Embryonic facial prominence (tissue), 1 donor: Measurements from ENCODE around the gene EVI5.
"Not testable (repeated sequence)": the region's sequence is repeated elsewhere in the genome, so short reads cannot be mapped to it uniquely, and the experiment has no call there.

Experiments used
- DNase-seq: peaks from one replicate; pipeline ENCODE4 v3.0.0-alpha.2; 2016; ENCODE audit errors: extremely low spot score

EVI5 gene

DNA sequence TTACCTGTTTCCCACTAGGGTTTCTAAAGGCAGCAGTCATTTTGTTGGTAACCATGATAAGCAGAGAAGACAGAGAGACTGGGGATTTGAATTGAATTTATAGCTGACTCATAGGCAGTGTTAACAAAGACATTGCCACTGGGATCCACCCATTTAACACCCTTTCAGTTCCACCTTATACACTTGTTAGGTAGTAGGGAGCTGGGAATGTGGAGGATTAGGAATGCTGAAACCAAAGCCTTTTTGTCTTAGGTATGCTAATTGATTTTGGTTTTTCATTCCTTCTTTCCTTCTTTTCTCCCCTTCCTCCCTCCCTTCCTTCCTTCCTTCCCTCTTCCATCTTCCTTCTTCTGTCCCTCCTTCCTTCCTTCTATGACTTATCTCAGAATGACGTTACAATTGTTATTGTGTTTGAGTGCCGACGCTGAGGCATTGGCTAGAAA is 7.5 kb upstream of the EVI5 start:
- no peak for DNase-seq

DNA sequence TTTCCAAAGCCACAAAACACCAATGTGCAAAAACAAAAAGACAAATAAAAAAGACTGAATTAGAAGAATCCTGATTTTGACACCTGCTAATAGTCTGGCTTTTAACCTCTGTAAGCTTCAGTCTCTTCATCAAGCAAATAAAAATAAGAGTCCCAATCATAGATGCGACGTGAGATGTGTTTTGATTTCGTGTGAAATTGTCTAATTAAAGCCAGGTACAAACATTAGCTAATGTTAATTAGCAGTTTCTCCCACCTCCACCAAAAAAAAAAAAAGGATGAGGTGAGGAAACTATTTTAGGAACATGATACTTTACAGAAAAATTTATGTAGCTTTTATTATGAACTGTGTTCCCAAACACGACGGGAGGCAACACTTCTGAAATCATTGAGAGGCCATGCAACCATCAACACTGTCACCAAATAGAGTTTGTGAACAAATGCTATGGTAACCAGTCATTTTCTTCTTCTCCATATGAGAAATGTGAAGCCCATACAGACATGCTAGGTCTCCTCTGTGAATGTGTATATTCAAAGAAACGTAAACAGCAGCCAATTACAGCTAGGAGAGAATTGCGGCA is 6.7 kb upstream of the EVI5 start:
- no peak for DNase-seq

DNA sequence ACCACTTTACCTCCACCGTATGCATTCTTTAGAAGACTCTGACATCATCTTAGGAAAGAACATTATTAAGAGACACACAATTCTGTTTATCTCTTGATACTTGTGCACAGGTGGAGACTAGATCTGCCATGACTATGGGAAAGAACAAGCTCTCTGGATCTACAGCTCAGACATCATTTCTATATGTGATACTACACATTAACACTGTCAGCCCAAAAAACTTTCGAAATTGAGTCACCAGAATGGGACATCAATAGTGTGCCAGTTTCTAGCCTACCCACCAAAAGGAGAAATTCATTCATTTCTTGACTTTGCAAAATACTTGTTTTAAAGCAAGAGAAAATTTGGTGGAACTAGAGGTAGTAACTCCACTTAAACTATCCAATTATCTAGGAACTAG is 6.0 kb upstream of the EVI5 start:
- no peak for DNase-seq

DNA sequence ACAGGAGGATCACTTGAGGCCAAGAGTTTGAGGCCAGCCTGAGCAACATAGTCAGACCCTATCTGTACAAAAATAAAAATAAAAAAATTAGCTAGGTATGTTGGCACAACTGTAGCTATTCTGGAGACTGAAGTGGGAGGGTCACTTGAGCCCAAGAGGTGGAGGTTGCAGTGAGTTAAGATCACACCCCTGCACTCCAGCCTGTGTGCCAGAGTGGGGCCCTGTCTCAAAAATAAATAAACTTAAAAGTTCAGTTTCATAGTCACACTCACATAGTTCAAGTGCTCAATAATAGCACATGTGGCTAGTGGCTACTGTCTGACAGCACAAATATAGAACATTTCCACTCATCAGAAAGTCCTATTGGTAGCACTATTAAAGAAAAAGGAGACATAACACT is 5.2 kb upstream of the EVI5 start:
- DNase-seq, result no peak

DNA sequence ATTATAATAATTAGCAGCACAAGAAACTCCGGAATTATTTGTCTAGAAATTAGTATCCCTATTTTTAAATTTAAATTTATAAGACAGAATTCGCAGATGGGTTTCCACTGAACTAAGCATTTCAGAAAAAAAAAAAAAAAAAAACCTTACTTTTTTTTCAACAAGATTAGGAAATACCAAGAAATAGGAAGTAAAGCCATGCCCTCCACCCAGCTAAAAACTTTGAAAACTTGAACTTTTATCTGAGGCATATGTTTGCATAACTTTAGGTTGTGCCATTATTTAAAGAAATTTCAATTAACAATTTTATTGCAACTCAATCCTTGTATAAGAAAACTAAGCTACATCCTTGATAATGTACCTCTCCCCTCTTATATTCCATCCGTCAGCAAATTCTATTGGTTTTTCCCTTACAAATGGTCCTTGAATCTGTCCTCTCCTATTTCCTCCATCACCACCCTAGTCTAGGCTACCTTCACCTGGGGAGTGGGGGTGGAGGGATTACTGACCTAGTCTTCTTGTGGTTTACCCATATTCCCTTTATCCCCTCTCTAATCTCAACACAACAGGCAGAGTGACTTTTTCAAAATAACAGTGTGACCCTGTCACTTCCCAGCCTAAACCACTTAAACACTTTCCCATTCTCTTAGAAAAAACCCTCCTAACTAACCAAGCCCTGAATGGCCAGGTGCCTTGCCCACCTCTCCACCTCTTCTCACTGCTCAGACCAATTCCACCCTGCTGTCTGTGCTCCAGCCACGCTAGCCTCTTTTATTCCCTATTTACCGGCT is 1.4 kb upstream of the EVI5 start:
- no peak for DNase-seq

DNA sequence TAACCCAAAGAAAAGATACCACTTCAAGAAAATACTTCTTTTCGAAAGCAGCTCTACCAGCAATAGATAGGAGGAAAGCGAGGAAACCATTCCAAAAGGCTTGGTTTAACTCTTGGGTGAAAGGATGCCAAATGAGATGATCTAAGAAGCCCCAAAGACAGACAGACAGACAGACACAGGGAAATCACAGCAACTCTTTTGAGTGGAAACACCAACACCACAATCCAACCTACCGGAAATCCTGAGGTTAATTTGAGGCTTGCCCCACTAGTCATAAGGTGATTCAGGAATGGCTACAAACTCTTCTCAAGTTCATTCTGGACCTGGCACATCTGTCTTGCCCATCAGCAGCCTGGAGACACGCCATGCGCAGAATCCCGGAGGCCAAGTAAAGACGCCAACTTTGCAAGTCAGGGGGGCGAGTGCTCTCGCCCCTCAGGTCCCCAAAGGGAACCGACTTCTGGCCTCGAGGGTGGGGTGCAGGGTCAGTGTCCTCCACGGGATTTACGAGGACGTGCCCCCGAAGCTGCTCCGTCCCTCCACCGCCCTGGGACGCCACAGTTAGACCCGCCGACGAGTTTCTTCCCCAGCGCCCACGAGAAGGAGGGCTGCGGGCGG is 778 bp downstream of the EVI5 start:
- DNase-seq, result no peak

DNA sequence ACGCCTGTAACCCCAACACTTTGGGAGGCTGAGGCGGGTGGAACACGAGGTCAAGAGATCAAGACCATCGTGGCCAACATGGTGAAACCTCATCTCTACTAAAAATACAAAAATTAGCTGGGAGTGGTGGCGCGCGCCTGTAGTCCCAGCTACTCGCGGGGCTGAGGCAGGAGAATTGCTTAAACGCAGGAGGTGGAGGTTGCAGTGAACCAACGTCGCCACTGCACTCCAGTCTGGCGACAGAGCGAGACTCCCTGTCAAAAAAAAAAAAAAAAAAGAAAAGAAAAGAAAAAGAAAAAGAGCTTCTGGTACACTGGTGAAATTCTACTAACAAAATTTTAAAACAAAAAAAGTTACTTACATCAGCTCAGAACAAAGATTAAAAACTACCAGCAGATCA is 1.4 kb downstream of the EVI5 start:
- not testable (repeated sequence) for DNase-seq

DNA sequence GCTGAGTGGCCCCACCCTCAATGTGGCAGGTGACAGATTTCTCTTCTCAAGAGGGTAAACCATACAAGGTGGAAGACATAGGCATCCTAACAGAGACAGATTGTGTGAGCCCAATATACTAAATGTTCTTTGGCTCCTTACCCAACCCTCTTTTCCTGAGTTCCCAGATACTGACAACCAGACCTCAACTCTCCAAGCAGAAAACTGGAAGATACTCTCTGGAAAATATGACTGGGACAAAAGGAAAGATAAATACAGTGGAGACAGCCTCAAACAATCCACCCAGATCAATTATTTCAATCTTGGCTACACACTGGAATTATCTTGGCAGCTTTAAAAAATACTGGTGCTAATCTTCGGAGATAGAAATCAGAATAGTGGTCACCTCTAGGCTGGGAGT is 6.5 kb downstream of the EVI5 start:
- DNase-seq, result no peak

DNA sequence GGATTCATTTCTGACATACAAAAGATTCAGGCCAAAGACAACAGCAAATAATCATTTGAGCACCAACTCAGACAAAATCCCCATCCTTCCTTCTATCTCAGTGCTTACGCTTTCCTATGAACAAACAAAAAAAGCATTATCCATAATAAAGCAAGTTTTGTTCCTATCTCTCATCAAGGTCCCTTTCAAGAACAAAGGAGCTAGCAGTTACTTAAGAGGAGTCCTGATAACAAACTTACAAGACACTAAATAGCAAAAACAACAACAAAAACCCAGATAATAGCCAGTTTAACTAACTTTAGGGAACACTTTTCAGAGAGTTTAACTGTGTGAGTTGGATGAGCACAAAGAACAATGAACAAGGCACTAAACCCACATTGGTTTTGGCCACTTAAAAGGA is 10.5 kb downstream of the EVI5 start:
- no peak for DNase-seq

DNA sequence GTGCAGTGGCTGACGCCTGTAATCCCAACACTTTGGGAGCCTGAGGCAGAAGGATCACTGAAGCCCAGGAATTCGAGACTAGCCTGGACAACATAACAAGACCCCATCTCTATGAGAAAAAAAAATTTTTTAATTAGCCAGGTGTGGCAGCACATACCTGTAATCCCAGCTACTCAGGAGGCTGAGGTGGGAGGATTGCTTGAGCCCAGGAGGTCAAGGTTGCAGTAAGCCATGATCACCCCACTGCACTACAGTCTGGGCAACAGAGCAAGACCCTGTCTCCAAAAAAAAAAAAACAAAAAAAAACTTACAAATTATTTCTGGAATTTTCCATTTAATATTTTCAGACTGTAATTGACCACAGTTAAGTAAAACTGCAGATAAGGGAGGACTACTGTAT is 11.2 kb downstream of the EVI5 start:
- DNase-seq, result not testable (repeated sequence)

DNA sequence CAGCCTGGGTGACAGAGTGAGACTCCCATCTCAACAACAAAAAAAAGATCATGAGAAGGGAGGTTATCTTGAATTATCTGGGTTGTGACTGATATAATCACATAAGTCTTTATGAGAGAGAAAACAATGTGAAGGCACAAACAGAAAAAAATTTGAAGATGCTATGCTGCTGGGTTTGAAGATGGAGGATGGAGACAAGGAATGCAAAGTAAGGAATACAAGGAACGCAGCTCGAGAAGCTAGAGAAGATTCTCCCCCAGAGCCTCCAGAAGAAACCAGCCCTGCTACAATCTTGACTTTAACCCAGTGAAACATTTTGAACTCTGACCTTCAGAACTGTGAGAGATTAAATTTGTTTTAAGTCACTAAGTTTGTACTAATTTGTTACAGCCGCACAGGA is 15.1 kb downstream of the EVI5 start:
- DNase-seq, result no peak

DNA sequence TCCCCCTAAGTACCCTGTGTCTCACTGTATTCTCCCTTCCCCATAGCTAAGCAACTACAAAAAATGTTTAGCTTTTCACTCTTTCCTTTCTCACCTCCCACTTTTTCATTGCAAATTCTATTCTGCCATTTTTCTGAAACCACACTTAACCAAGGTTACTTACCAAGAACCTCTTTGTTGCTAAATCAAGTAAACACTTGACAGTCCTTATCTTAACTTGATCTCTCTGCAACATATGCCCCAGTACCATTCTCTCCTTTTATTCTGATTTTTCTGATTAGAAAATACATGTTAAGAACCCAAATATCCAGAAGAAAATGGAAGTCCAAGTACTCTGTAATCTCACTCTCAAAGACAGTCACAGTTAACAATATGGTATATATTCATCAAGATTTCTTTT is 16.0 kb downstream of the EVI5 start:
- DNase-seq, result no peak

DNA sequence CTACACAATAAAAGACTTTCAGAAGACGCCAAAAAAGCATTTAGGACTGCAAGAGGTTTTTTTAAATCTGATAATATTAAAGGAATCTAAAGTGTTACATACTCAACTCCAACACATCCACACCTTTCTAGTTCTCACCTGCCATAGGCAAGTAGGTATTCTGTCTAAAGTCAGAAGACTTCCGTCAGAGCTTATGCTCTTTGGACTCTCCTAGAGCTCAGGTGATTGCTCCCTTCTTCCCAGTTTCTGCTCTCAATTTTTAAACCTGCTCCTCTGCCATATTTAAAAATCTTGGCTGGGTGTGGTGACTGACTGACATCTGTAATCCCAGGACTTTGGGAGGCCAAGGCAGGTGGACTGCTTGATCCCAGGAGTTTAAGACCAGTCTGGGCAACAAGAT is 16.6 kb downstream of the EVI5 start:
- DNase-seq, result no peak

DNA sequence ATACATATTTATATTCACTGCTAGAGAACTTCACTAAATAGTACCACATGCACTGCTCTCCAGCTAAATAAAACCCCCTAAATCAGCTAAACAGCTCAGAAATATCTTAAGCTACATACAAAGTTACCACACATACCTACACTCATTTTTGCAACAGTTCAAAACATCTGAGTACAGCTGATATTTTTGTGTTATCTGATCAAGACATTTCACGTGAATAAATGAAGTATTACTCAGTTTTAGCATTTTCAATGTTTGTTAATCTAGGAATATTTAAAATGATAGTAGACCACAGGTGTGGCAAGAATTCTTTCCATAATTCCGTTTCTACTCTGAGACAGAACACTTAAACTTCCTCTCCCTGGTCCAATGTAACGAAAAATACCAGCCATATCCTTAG is 20.8 kb downstream of the EVI5 start:
- no peak for DNase-seq

DNA sequence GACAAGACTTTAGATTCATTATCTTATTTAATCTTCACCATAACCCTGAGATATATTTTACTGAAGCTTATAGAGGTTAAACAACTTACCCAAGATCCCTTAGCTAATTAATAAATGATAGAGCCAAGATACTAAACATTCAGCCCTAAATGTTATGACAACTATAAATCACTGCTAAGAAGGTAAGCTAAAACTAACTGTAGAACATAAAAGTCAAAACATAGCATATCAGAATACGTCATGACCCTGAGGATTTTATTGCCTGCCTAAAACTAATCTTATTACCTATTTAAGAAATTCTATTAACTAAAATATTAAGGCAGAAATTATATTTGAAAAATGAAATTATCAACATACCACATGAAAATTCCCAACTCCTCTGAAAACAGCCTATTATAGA is 22.6 kb downstream of the EVI5 start:
- DNase-seq, result no peak

DNA sequence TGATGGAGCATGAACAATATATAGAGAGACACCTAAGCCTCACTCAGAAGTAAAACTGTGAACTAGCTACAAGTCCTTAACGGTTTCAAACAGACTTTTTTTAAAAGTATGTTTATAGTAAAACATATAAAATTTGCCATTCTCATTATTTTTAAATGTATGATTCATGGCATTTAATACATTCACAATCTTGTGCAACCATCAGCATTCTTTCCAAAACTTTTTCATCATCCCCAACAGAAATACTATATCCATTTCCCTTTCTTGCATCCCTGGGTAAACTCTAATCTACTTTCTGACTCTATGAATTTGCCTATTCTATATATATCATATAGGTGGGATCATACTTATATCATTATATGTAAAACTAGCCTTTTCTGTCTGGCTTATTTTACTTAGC is 25.5 kb downstream of the EVI5 start:
- DNase-seq, result no peak

DNA sequence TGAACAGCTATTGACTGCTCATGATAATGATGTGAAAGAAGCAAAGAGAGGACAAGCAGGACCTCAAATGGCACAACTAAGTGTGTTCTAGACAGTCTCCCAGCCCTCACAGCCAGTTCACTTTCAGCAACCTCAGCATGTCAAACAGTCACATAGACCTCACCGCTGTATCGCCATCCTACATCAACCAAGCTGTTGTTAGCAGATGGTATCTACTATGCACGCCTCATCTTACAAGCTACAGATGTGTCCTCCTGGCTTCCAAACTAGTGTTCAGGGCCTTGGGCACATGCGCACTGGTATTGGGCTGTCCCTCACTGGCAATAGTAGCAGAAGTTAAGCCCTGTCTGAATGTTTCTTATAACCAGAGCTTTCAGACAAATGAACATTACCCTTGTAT is 28.4 kb downstream of the EVI5 start:
- no peak for DNase-seq

DNA sequence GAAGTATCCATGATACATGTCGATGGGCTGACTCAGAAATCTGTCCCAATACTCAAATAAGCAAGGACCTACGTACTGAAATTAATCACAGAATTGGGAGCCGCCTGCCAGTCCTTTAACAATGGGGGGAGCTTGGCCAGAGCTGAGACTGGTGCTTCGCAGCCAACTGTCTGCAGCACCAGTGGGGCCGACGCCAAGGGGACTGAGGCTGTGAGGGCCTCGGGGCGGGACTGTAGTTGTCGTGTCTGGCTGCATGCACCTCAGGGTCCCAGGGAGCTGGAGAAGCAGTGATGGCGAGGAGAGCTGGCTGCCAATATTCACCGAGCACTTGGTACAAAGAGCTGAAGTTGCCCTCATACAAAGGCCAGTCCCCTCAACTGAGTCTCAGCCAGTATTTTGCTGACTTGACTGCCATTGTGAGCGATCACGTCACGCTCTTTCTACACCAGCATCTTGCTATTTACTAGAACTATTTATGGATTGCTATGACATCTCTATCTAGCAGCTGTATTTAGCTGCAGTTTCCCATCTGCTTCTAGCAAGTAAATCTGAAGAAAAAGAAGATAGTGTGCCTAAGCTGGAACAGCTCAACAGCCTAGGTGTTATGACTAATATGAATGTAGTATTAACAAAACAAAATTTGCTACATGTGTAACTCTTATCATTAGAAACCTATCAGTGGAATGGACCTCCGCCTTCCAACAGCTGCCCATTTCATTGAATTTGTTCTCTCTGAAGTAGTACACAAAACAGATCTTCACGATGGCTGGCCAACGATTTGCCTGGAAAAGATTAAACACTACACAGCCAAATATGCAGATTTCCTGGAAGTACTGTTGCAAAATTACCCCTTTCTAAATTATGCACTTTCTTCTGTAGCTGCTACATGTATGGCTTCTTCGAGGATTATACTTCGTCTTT is 29.1 kb downstream of the EVI5 start:
- DNase-seq, result no peak

DNA sequence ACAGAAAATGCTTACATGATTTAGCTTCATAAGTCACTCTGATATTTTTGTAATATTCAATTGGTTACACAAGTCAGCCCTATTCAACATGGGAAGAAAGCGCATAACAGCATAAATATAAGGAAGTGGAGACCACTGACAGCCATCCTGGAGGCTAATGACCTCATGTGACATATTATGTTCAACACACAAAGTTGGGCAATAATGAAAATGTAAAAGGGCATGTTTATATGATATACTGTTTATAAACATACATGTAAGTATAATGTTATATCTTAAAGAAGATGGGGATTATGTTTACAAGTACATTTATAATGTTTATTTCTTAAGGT is 30.2 kb downstream of the EVI5 start:
- DNase-seq, result no peak

DNA sequence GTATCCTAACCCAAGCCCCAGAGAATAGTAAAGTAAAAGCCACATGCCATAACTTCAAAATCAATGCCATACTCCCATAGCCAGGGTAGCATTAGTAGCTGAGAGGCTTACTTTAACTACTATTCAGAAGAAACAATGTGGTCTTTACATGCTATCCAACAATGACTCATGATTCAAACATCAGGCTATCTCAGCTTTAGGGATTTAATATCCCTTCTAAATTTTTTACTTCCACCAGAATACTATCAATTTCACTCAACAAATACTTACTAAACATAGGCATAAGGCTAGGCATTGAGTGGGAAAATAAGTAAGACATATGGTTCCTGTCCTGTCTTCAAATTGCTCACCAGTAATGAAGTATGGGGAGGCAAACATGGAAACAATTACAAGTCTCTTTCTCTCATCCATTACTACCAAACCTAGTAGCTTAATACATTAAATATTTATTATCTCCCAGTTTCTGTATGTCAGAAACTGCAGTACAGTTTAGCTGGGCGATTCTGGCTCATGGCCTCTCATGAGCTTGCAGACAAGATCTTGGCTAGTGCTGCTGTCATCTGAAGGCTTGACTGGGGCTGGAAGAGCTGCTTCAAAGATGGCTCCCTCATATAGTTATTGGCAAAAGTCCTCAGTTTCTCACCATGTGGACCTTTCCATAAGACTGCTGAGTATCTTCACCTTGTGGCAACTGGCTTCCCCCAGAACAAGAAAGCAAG is 30.7 kb downstream of the EVI5 start:
- DNase-seq, result no peak

DNA sequence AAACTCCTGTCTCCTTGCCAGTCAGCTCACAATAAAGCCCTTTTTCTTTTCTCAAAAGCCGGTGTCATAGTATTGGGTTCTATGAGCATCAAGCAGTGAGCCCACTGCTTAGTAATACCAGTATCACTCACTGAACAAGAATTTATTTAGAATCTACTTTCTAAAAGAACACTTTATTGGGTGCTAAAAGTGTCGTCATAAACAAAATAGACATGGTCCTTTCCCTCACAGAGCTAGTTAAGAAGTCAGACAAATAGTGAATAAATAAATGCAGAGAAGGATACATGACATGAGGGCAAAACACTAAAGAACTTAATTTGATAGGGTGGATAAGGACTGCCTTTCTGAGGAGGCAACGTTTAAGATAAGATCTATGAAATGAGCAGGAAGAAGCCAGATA is 32.2 kb downstream of the EVI5 start:
- DNase-seq, result no peak
